SW480 (cell line): ENCODE results near the gene GRIP1.

Source experiments
- DNase-seq: peaks from one replicate; pipeline ENCODE4 v3.0.0-alpha.2; 2016; ENCODE audit warnings: low spot score

GRIP1 gene

GRCh38 chr12:66692170-66692569 is 13.3 kb upstream of the GRIP1 start:
- DNase-seq: no peak

GRCh38 chr12:66688846-66689439 is 10.1 kb upstream of the GRIP1 start:
- peak; percentile 67 for DNase-seq

GRCh38 chr12:66684222-66684621 is 5.3 kb upstream of the GRIP1 start:
- DNase-seq: no peak

- DNase-seq: no peak
These were observed 4.9 kb upstream of the GRIP1 start for GRCh38 chr12:66683822-66684221.

- DNase-seq: no peak
These were observed 4.2 kb upstream of the GRIP1 start for GRCh38 chr12:66683073-66683472.

- DNase-seq: no peak
These were observed 697 bp upstream of the GRIP1 start for GRCh38 chr12:66679461-66680084.

- DNase-seq: no peak
These were observed 2.6 kb downstream of the GRIP1 start for GRCh38 chr12:66676241-66676640.

- no peak for DNase-seq
These were observed 4.3 kb downstream of the GRIP1 start for GRCh38 chr12:66674495-66675122.

GRCh38 chr12:66669541-66669940 is 9.3 kb downstream of the GRIP1 start:
- peak; percentile 2 for DNase-seq

GRCh38 chr12:66668311-66668710 is 10.6 kb downstream of the GRIP1 start:
- DNase-seq: no peak

- DNase-seq: no peak
These were observed 11.0 kb downstream of the GRIP1 start for GRCh38 chr12:66667906-66668305.

- no peak for DNase-seq
These were observed 12.4 kb downstream of the GRIP1 start for GRCh38 chr12:66666481-66666880.

GRCh38 chr12:66665435-66665985 is 13.4 kb downstream of the GRIP1 start:
- no peak for DNase-seq

- no peak for DNase-seq
These were observed 14.8 kb downstream of the GRIP1 start for GRCh38 chr12:66664076-66664475.

GRCh38 chr12:66663611-66664010 is 15.3 kb downstream of the GRIP1 start:
- no peak for DNase-seq

- DNase-seq: no peak
These were observed 16.1 kb downstream of the GRIP1 start for GRCh38 chr12:66662729-66663128.

GRCh38 chr12:66662179-66662578 is 16.7 kb downstream of the GRIP1 start:
- no peak for DNase-seq

- DNase-seq: no peak
These were observed 17.5 kb downstream of the GRIP1 start for GRCh38 chr12:66661357-66661756.

GRCh38 chr12:66653796-66654195 is 25.1 kb downstream of the GRIP1 start:
- DNase-seq: no peak

- DNase-seq: no peak
These were observed 30.7 kb downstream of the GRIP1 start for GRCh38 chr12:66648033-66648735.

GRCh38 chr12:66647034-66647691 is 31.7 kb downstream of the GRIP1 start:
- DNase-seq: peak; percentile 52

- DNase-seq: no peak
These were observed 34.7 kb downstream of the GRIP1 start for GRCh38 chr12:66644151-66644550.
